ENCODE results near the gene KRTAP3-2.

Gene KRTAP3-2

GRCh38 chr17:41009936-41010335, 10.2 kb upstream of the KRTAP3-2 start:
- DNase-seq, result no peak

GRCh38 chr17:41009301-41009760, 9.6 kb upstream of the KRTAP3-2 start:
- peak; percentile 30 for DNase-seq

- no peak for DNase-seq
These were observed 9.1 kb upstream of the KRTAP3-2 start, which contains the start of gene KRTAP3-1 for GRCh38 chr17:41008811-41009210. KRTAP3-1 (minus strand) TSS chr17:41009128; CDS start chr17:41009074, 54 bp downstream.

GRCh38 chr17:41004397-41004796, 4.7 kb upstream of the KRTAP3-2 start:
- peak; percentile 53 for DNase-seq

- peak; percentile 61 for DNase-seq
These were observed 4.2 kb upstream of the KRTAP3-2 start for GRCh38 chr17:41003926-41004325.

- no peak for DNase-seq
These were observed 3.1 kb upstream of the KRTAP3-2 start for GRCh38 chr17:41002814-41003213.

GRCh38 chr17:41001795-41002194, 2.1 kb upstream of the KRTAP3-2 start:
- no peak for DNase-seq

- DNase-seq, result no peak
These were observed 2.3 kb downstream of the KRTAP3-2 start for GRCh38 chr17:40997361-40997760.

- DNase-seq, result no peak
These were observed 2.9 kb downstream of the KRTAP3-2 start for GRCh38 chr17:40996829-40997228.

- no peak for DNase-seq
These were observed 4.6 kb downstream of the KRTAP3-2 start for GRCh38 chr17:40995116-40995515.

- DNase-seq, result no peak
These were observed 5.9 kb downstream of the KRTAP3-2 start, which contains the start of gene KRTAP3-3 for GRCh38 chr17:40993839-40994238. KRTAP3-3 (minus strand) TSS chr17:40994164; CDS start chr17:40994097, 67 bp downstream.

- no peak for DNase-seq
These were observed 6.6 kb downstream of the KRTAP3-2 start for GRCh38 chr17:40993084-40993483.

GRCh38 chr17:40992666-40993065, 7.0 kb downstream of the KRTAP3-2 start:
- DNase-seq, result no peak

GRCh38 chr17:40986920-40987319, 12.8 kb downstream of the KRTAP3-2 start:
- DNase-seq, result no peak

- no peak for DNase-seq
These were observed 15.5 kb downstream of the KRTAP3-2 start, which contains the start of gene KRT40 for GRCh38 chr17:40984226-40984625. KRT40 (minus strand) TSS chr17:40984326; CDS start chr17:40984273, 53 bp downstream.

GRCh38 chr17:40981115-40981514, 18.6 kb downstream of the KRTAP3-2 start:
- no peak for DNase-seq

- no peak for DNase-seq
These were observed 19.1 kb downstream of the KRTAP3-2 start for GRCh38 chr17:40980596-40980995.

- no peak for DNase-seq
These were observed 19.6 kb downstream of the KRTAP3-2 start for GRCh38 chr17:40980117-40980516.

GRCh38 chr17:40978575-40979151, 21.0 kb downstream of the KRTAP3-2 start:
- no peak for DNase-seq

- no peak for DNase-seq
These were observed 24.2 kb downstream of the KRTAP3-2 start for GRCh38 chr17:40975516-40975915.

- DNase-seq, result no peak
These were observed 25.3 kb downstream of the KRTAP3-2 start for GRCh38 chr17:40974366-40974765.

- DNase-seq, result no peak
These were observed 32.1 kb downstream of the KRTAP3-2 start for GRCh38 chr17:40967582-40967981.

GRCh38 chr17:40966848-40967247, 32.9 kb downstream of the KRTAP3-2 start, which contains the start of gene KRT39:
KRT39 (minus strand) TSS chr17:40966948; CDS start chr17:40966856, 92 bp downstream.
- no peak for DNase-seq

- no peak for DNase-seq
These were observed 35.9 kb downstream of the KRTAP3-2 start for GRCh38 chr17:40963838-40964237.

- DNase-seq, result no peak
These were observed 37.6 kb downstream of the KRTAP3-2 start for GRCh38 chr17:40962059-40962561.
